Colonic mucosa (tissue), 4 donors: ENCODE results near the gene NOG. TPM values are rescaled to one million over a fixed set of nuclear protein-coding genes. Genes with fewer than 3 reads are reported as not detected.

ENCODE experiments used
- DNase-seq: peaks from one replicate; pipeline ENCODE4 v3.0.0-alpha.2; 2020
- H3K27ac ChIP-seq: fragments of 200-600 bp; one replicate; pipeline ENCODE4 v1.8.0; 2021
- H3K27me3 ChIP-seq: fragments of 200-600 bp; one replicate; pipeline ENCODE4 v1.8.0; 2021
- H3K36me3 ChIP-seq: fragments of 200-600 bp; one replicate; pipeline ENCODE4 v1.8.0; 2021
- H3K4me1 ChIP-seq: fragments of 200-600 bp; one replicate; pipeline ENCODE4 v1.8.0; 2021; ENCODE audit warnings: mild to moderate bottlenecking
- H3K4me3 ChIP-seq: fragments of 200-600 bp; one replicate; pipeline ENCODE4 v1.8.0; 2021
- H3K9ac ChIP-seq, 2 donors: one replicate each; pipeline ENCODE4 v1.7.0; 2013; ENCODE audit warnings: control low read depth in 2 of 2, low read depth in 2 of 2, low read length in 2 of 2
- H3K9me3 ChIP-seq: fragments of 200-600 bp; one replicate; pipeline ENCODE4 v1.8.0; 2021
- CTCF ChIP-seq: fragments of 200-600 bp; IDR thresholded peaks from one replicate; pipeline ENCODE4 v1.8.0; 2022; ENCODE audit warnings: antibody characterized with exemption, mild to moderate bottlenecking
- intact Hi-C: fragments of 100-400 bp; cut with DNase I; formaldehyde crosslinking; loops from one replicate; pipeline ENCODE4 v1.14.1; 2022
- total RNA-seq, 2 donors: library from RNA; stranded (reverse); fragmentation: NEBNext Ultra II Directional in 1 of 2; extraction: Animal tissue kit (Norgen Biotek cat#: 25700) in 1 of 2; gene quantifications; one replicate each; pipeline ENCODE4 v1.2.1, GENCODE V29; 2021
- donor health status: healthy.
- donor health status: DM: no; HTN: no; CAD: no.
- donor health status: DM: no; HTN: no; CAD: no.

NOG gene
- total RNA-seq, 2 donors from 2014 or later: 0.16 to 0.27 TPM

- H3K36me3 ChIP-seq: no peaks in the 10 kb centered on the region
- no peak overlapping the region for H3K4me3 ChIP-seq
- H3K9ac ChIP-seq: no peak overlapping the region
- intact Hi-C loops: no loop called here
- H3K4me1 ChIP-seq: no peaks in the 10 kb centered on the region
- no peak for TF ChIP-seq CTCF
- H3K27ac ChIP-seq: no peak overlapping the region
- DNase-seq: no peak
- no peaks in the 10 kb centered on the region for H3K27me3 ChIP-seq
- H3K9me3 ChIP-seq: no peaks in the 10 kb centered on the region
Measured at GRCh38 chr17:56636265-56636664, 42.8 kb downstream of the NOG start.

GRCh38 chr17:56637254-56637653, 43.8 kb downstream of the NOG start:
- Histone ChIP-seq H3K36me3 (no peaks in the 10 kb centered on the region), H3K4me1 (no peaks in the 10 kb centered on the region), H3K9ac (no peak overlapping the region), H3K27ac (no peak overlapping the region), H3K27me3 (no peaks in the 10 kb centered on the region), H3K4me3 (no peak overlapping the region), H3K9me3 (no peaks in the 10 kb centered on the region)
- DNase-seq: no peak
- TF ChIP-seq CTCF: no peak
- intact Hi-C loops: no loop called here

GRCh38 chr17:56638591-56639051, 45.1 kb downstream of the NOG start:
- no peak for TF ChIP-seq CTCF
- Histone ChIP-seq H3K36me3 (no peaks in the 10 kb centered on the region), H3K4me1 (no peaks in the 10 kb centered on the region), H3K4me3 (no peak overlapping the region), H3K9me3 (no peaks in the 10 kb centered on the region), H3K9ac (no peak overlapping the region), H3K27ac (no peak overlapping the region), H3K27me3 (no peaks in the 10 kb centered on the region)
- intact Hi-C loops: no loop called here
- DNase-seq: no peak

- Histone ChIP-seq H3K4me3 (no peak overlapping the region), H3K27ac (no peak overlapping the region), H3K27me3 (no peaks in the 10 kb centered on the region), H3K9me3 (no peaks in the 10 kb centered on the region), H3K36me3 (no peaks in the 10 kb centered on the region), H3K4me1 (no peaks in the 10 kb centered on the region), H3K9ac (no peak overlapping the region)
- no peak for DNase-seq
- intact Hi-C loops: no loop called here
- no peak for TF ChIP-seq CTCF
Measured at GRCh38 chr17:56639517-56639916, 46.0 kb downstream of the NOG start.

GRCh38 chr17:56640116-56640515, 46.6 kb downstream of the NOG start:
- TF ChIP-seq CTCF: no peak
- intact Hi-C loops: no loop called here
- Histone ChIP-seq H3K9ac (no peak overlapping the region), H3K9me3 (no peaks in the 10 kb centered on the region), H3K27me3 (no peaks in the 10 kb centered on the region), H3K27ac (no peak overlapping the region), H3K4me3 (no peak overlapping the region), H3K4me1 (no peaks in the 10 kb centered on the region), H3K36me3 (no peaks in the 10 kb centered on the region)
- DNase-seq: no peak

GRCh38 chr17:56641373-56641772, 47.9 kb downstream of the NOG start:
- no peak for TF ChIP-seq CTCF
- Histone ChIP-seq H3K4me3 (no peak overlapping the region), H3K27me3 (no peaks in the 10 kb centered on the region), H3K9me3 (no peaks in the 10 kb centered on the region), H3K4me1 (no peaks in the 10 kb centered on the region), H3K36me3 (no peaks in the 10 kb centered on the region), H3K27ac (no peak overlapping the region), H3K9ac (no peak overlapping the region)
- no peak for DNase-seq
- intact Hi-C loops: no loop called here
